DND-41 (cell line): ENCODE measurements around the gene FARP2.

Experiments used
- ATAC-seq: fragments of 200-7000 bp; cut with Tn5 transposase; 3 replicates; pipeline ENCODE4 v1.9.1; 2021; ENCODE audit warnings: low read depth; ENCODE audit not compliant: insufficient read depth
- DNase-seq: peaks from one replicate; pipeline ENCODE4 v3.0.0-alpha.2; 2020
- H2AFZ ChIP-seq: 2 replicates; pipeline ENCODE4 v1.6.0; 2012; ENCODE audit warnings: low read depth, low read length
- H3K27ac ChIP-seq: 2 replicates; pipeline ENCODE4 v1.5.1; 2012; ENCODE audit warnings: low read length, inconsistent platforms
- H3K27me3 ChIP-seq: fragments of 200-600 bp; sonication (generic); 2 replicates; pipeline ENCODE4 v1.6.0; 2012; ENCODE audit warnings: low read length, mild to moderate bottlenecking, inconsistent platforms; ENCODE audit not compliant: insufficient read depth, poor library complexity
- H3K36me3 ChIP-seq: 2 replicates; pipeline ENCODE4 v1.5.1; 2012; ENCODE audit warnings: low read length, inconsistent platforms; ENCODE audit not compliant: insufficient read depth
- H3K4me1 ChIP-seq: 2 replicates; pipeline ENCODE4 v1.5.1; 2012; ENCODE audit warnings: mild to moderate bottlenecking, low read length; ENCODE audit not compliant: insufficient read depth
- H3K4me2 ChIP-seq: 2 replicates; pipeline ENCODE4 v1.6.0; 2012; ENCODE audit warnings: mild to moderate bottlenecking, moderate library complexity, low read length, inconsistent platforms; ENCODE audit not compliant: insufficient read depth
- H3K4me3 ChIP-seq, 2 experiments: fragments of 200-600 bp in 1 of 2; shearing (Covaris generic) in 1 of 2; 2 replicates each; pipeline ENCODE4 v1.5.1; 2012 to 2016; ENCODE audit warnings: inconsistent platforms in 2 of 2, low read length in 2 of 2, mild to moderate bottlenecking in 2 of 2, low read depth in 1 of 2, moderate library complexity in 1 of 2
- H3K79me2 ChIP-seq: 2 replicates; pipeline ENCODE4 v1.6.0; 2012; ENCODE audit warnings: low read length, inconsistent platforms; ENCODE audit not compliant: insufficient read depth
- H3K9ac ChIP-seq: 2 replicates; pipeline ENCODE4 v1.6.0; 2012; ENCODE audit warnings: low read depth, mild to moderate bottlenecking, inconsistent platforms, low read length, moderate library complexity
- H3K9me3 ChIP-seq: 2 replicates; pipeline ENCODE4 v1.5.1; 2012; ENCODE audit warnings: low read length, moderate library complexity, mild to moderate bottlenecking, inconsistent platforms; ENCODE audit not compliant: insufficient read depth, severe bottlenecking
- H4K20me1 ChIP-seq: 2 replicates; pipeline ENCODE4 v1.6.0; 2012; ENCODE audit warnings: low read length; ENCODE audit not compliant: insufficient read depth
- CTCF ChIP-seq: IDR thresholded peaks from 2 replicates; pipeline ENCODE4 v1.5.1; 2012; ENCODE audit warnings: borderline replicate concordance, low read length, moderate library complexity, mild to moderate bottlenecking; ENCODE audit not compliant: poor library complexity, severe bottlenecking; ENCODE audit errors: extremely low read depth
- EZH2 ChIP-seq: IDR thresholded peaks from 3 replicates; pipeline ENCODE4 v1.6.1; 2012; ENCODE audit warnings: borderline replicate concordance, low read depth, mild to moderate bottlenecking, moderate library complexity, low read length, inconsistent platforms; ENCODE audit not compliant: severe bottlenecking

Gene FARP2

GRCh38 chr2:241339839-241340630 lies 16.1 kb upstream of the FARP2 start:
- DNase-seq (no peak), ATAC-seq (no peak)
- TF ChIP-seq EZH2 (no peak), CTCF (no peak)
- H3K4me1 ChIP-seq, result no peaks in the 10 kb centered on the region
- no peak overlapping the region for H3K4me2 ChIP-seq
- H3K4me3 ChIP-seq, result no peak overlapping the region
- H3K27ac ChIP-seq, result no peak overlapping the region
- H2AFZ ChIP-seq, result no peak overlapping the region
- H3K9ac ChIP-seq, result no peak overlapping the region
- peaks cover 20% of the 10 kb centered on the region; the same call in 1 of the 2 replicates for H3K79me2 ChIP-seq
- peaks cover 13% of the 10 kb centered on the region for H4K20me1 ChIP-seq
- peaks cover 93% of the 10 kb centered on the region for H3K36me3 ChIP-seq
- no peaks in the 10 kb centered on the region for H3K9me3 ChIP-seq
- no peaks in the 10 kb centered on the region for H3K27me3 ChIP-seq

- Histone ChIP-seq H3K27me3 (no peaks in the 10 kb centered on the region), H3K79me2 (peaks cover 20% of the 10 kb centered on the region; the same call in 1 of the 2 replicates), H4K20me1 (peaks cover 13% of the 10 kb centered on the region), H2AFZ (no peak overlapping the region), H3K27ac (0 out of 2 replicates have a peak overlapping the region, but pooled peaks have one; percentile 22), H3K4me3 (no peak overlapping the region), H3K9me3 (no peaks in the 10 kb centered on the region), H3K4me1 (no peaks in the 10 kb centered on the region), H3K9ac (no peak overlapping the region), H3K36me3 (peaks cover 93% of the 10 kb centered on the region), H3K4me2 (no peak overlapping the region)
- peak; percentile 15 for DNase-seq
- TF ChIP-seq CTCF, result no peak
- TF ChIP-seq EZH2, result no peak
- ATAC-seq, result peak; percentile 48; the same call in 1 of the 3 replicates
These were observed 15.4 kb upstream of the FARP2 start for GRCh38 chr2:241340631-241341163.

- DNase-seq, result no peak
These were observed 11.0 kb upstream of the FARP2 start for GRCh38 chr2:241344925-241345651.

More at GRCh38 chr2:241344925-241345651, 11.0 kb upstream of the FARP2 start:
- Histone ChIP-seq H3K27me3 (no peaks in the 10 kb centered on the region), H2AFZ (no peak overlapping the region), H3K9me3 (no peaks in the 10 kb centered on the region), H4K20me1 (peaks cover 10% of the 10 kb centered on the region), H3K36me3 (peaks cover 96% of the 10 kb centered on the region), H3K4me1 (no peaks in the 10 kb centered on the region), H3K4me2 (no peak overlapping the region), H3K27ac (no peak overlapping the region), H3K4me3 (no peak overlapping the region), H3K9ac (no peak overlapping the region), H3K79me2 (peaks cover 14% of the 10 kb centered on the region; the same call in 1 of the 2 replicates)
- ATAC-seq, result no peak
- TF ChIP-seq CTCF (no peak), EZH2 (no peak)
